ENCODE measurements around the gene RMND5B. TPM values are rescaled to one million over a fixed set of nuclear protein-coding genes. Genes with fewer than 3 reads are reported as not detected.

RMND5B gene
- total and polyA plus RNA-seq, 2 of the 13 experiments (the other 11 are each of a cell fraction or from before 2014, with no cell fraction given): 18.6 to 20.4 TPM

- no peak for TF ChIP-seq KLF13 (CRISPR knock-in tag; IDR thresholded peaks at IDR 0.05)
- TF ChIP-seq MTERF4 (CRISPR knock-in tag; IDR thresholded peaks at IDR 0.05): no peak
- no peak for TF ChIP-seq SUZ12 (IDR thresholded peaks at IDR 0.05; ENCODE audit: low read depth, low read length)
- TF ChIP-seq KAT7 (CRISPR knock-in tag; IDR thresholded peaks at IDR 0.05; ENCODE audit: borderline replicate concordance): no peak
- TF ChIP-seq SP140L (CRISPR knock-in tag; IDR thresholded peaks at IDR 0.05; ENCODE audit: borderline replicate concordance): no peak
These were observed 29.4 kb downstream of the RMND5B start (continued) for GRCh38 chr5:178160176-178160575.

GRCh38 chr5:178162481-178162880, 31.7 kb downstream of the RMND5B start:
- Histone ChIP-seq H2AFZ (ENCODE audit: low read length) (no peak overlapping the region), H3K4me1 (ENCODE audit: insufficient read depth, low read length) (peaks cover 9% of the 10 kb centered on the region), H3K9ac (ENCODE audit: insufficient read depth, low read depth, low read length) (no peak overlapping the region), H3K27me3 (ENCODE audit: control insufficient read depth in 1 of 2, insufficient read depth in 2 of 2, low read length in 2 of 2) (peaks cover 2 to 28% of the 10 kb centered on the region in 2 experiments; a peak in 4 of 5 replicates), H3K36me3 (replicated peaks in 1 of 2; ENCODE audit: control insufficient read depth in 1 of 2, insufficient read depth in 2 of 2, low read length in 2 of 2) (no peaks in the 10 kb centered on the region), H3K27ac (ENCODE audit: extremely low read length, insufficient read depth, low read length) (no peak overlapping the region), H3K79me2 (ENCODE audit: insufficient read depth, low read length) (no peaks in the 10 kb centered on the region), H3K4me2 (ENCODE audit: low read depth, low read length) (no peak overlapping the region), H4K20me1 (ENCODE audit: insufficient read depth, low read length) (no peaks in the 10 kb centered on the region), H3K4me3 (replicated peaks in 1 of 3; ENCODE audit: insufficient read depth in 1 of 3, low read depth in 2 of 3, low read length in 3 of 3) (no peak overlapping the region), H3K9me3 (ENCODE audit: low read length) (no peaks in the 10 kb centered on the region)
- TF ChIP-seq ZMYM2 (CRISPR knock-in tag; IDR thresholded peaks at IDR 0.05): no peak
- no peak for TF ChIP-seq ZEB1 (IDR thresholded peaks at IDR 0.05; ENCODE audit: insufficient replicate concordance, low read depth)
- TF ChIP-seq SRSF4 (IDR thresholded peaks at IDR 0.05; ENCODE audit: low read depth, low read length, poor library complexity, severe bottlenecking): no peak
- no peak for TF ChIP-seq BATF2 (CRISPR knock-in tag; IDR thresholded peaks at IDR 0.05)
- TF ChIP-seq CBFB (CRISPR knock-in tag; IDR thresholded peaks at IDR 0.05): no peak
- TF ChIP-seq IRF1 (CRISPR knock-in tag; IDR thresholded peaks at IDR 0.05; ENCODE audit: low read depth): no peak
- no peak for TF ChIP-seq ZNF335 (CRISPR knock-in tag; IDR thresholded peaks at IDR 0.05)
- TF ChIP-seq ZMYM3 (CRISPR knock-in tag; IDR thresholded peaks at IDR 0.05): no peak
- no peak for TF ChIP-seq KMT2A (CRISPR knock-in tag; IDR thresholded peaks at IDR 0.05)
- TF ChIP-seq RBM22 (optimal IDR thresholded peaks at IDR 0.05; ENCODE audit: low read length): no peak
- no peak for TF ChIP-seq ZC3H13 (CRISPR knock-in tag; IDR thresholded peaks at IDR 0.05)
- no peak for TF ChIP-seq ZNF234 (CRISPR knock-in tag; conservative IDR thresholded peaks at IDR 0.05)
- no peak for DNase-seq (ENCODE audit: low spot score)
- in situ Hi-C loops (cut with HindIII; ENCODE audit: extremely low pct_ligation_motif_present, low pct_unique_long_range_greater_than_20kb) (no loop called here), intact Hi-C loops (cut with micrococcal nuclease; ENCODE audit: unreplicated experiment) (loop anchor here (5.0 kb wide), 1 partner anchor 185 kb away; no protein-coding TSS in a partner anchor)
- FAIRE-seq: no peak
- 19% methylated on average over 6 of the region's 9 CpGs for WGBS (ENCODE audit: low lambda C conversion rate)
- ChIA-PET CTCF (ENCODE audit: low intra/inter-chr PET ratio, low total read pairs) (no interaction called here), POLR2A (no interaction called here)
- ATAC-seq: no peak
- no TSS peak for BruUV-seq (replicated peaks)

All from HepG2 (cell line).